HG03060 (cell line): ENCODE measurements around the gene FHL1.

Source experiments
- ATAC-seq: cut with Tn5 transposase; IDR thresholded peaks from one replicate; pipeline ENCODE4 v1.9.1; 2021; ENCODE audit warnings: low read depth, moderate number of reproducible peaks; ENCODE audit not compliant: unreplicated experiment

Gene FHL1

GRCh38 chrX:136250191-136251040 is 103.1 kb downstream of the FHL1 start:
- ATAC-seq, result peak; percentile 12

GRCh38 chrX:136251041-136251991 is 104.0 kb downstream of the FHL1 start, which contains the start of gene MAP7D3:
Gene MAP7D3, minus strand, starts transcription at chrX:136251400. Its CDS starts 42 bp downstream, at chrX:136251358.
- peak; percentile 36 for ATAC-seq

- no peak for ATAC-seq
Observed at GRCh38 chrX:136255541-136255940, 108.2 kb downstream of the FHL1 start.

- ATAC-seq, result no peak
Observed at GRCh38 chrX:136256026-136256425, 108.7 kb downstream of the FHL1 start.

- ATAC-seq, result no peak
Observed at GRCh38 chrX:136258951-136259350, 111.6 kb downstream of the FHL1 start.

- no peak for ATAC-seq
Observed at GRCh38 chrX:136259543-136259942, 112.2 kb downstream of the FHL1 start.

GRCh38 chrX:136260776-136261175 is 113.4 kb downstream of the FHL1 start:
- ATAC-seq, result no peak
